ENCODE measurements around the gene HOOK1. TPM values are rescaled to one million over a fixed set of nuclear protein-coding genes. Genes with fewer than 3 reads are reported as not detected.

HOOK1 gene
- total RNA-seq, 1 experiment from 2014 or later, result 0.57 TPM

DNA sequence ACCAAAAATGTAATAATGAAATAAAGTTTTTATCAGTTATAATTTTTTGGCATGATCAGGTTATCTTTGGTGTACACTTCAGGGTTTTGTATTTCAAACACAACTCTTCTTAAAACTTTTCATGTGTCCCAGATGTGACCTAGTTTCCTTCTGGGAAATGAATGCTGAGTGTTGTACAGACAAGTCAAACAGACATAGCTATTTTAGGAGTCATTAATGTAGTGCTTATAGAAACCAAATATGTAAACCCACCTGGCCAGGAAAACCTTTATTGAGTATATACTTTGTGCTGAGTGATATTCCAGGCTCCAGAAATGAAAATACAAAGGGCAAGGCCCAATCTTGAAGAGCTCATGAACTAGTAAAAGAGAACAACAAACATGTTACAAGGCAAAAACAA is 25.9 kb upstream of the HOOK1 start:
- in situ Hi-C loops (cut with HindIII; ENCODE audit: low pct_unique_long_range_greater_than_20kb, low sequenced_read_pairs) (no loop called here), intact Hi-C loops (cut with micrococcal nuclease; ENCODE audit: unreplicated experiment) (no loop called here)

DNA sequence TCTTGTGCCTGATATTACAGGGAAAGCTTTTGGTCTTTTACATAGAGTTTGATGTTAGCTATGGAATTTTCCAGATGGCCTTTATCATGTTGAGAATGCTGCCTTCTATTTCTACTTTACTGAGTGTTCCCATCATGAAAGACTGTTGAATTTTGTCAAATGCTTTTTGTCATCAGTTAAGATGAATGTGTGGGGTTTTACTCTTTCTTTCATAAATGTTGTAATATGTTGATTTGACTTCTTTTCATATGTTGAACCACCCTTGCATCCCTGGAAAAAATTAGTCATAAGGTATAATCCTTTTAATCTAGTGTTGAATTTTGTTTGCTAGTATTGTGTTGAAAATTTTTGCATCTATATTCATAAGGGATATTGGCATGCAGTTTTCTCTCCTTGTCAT is 16.1 kb upstream of the HOOK1 start:
- in situ Hi-C loops (cut with HindIII; ENCODE audit: low pct_unique_long_range_greater_than_20kb, low sequenced_read_pairs), result no loop called here
- POLR2A ChIA-PET, result no interaction called here
- CTCF ChIA-PET, result no interaction called here
- no TSS peak for BruUV-seq (replicated peaks)
- TF ChIP-seq, protein P1, sequence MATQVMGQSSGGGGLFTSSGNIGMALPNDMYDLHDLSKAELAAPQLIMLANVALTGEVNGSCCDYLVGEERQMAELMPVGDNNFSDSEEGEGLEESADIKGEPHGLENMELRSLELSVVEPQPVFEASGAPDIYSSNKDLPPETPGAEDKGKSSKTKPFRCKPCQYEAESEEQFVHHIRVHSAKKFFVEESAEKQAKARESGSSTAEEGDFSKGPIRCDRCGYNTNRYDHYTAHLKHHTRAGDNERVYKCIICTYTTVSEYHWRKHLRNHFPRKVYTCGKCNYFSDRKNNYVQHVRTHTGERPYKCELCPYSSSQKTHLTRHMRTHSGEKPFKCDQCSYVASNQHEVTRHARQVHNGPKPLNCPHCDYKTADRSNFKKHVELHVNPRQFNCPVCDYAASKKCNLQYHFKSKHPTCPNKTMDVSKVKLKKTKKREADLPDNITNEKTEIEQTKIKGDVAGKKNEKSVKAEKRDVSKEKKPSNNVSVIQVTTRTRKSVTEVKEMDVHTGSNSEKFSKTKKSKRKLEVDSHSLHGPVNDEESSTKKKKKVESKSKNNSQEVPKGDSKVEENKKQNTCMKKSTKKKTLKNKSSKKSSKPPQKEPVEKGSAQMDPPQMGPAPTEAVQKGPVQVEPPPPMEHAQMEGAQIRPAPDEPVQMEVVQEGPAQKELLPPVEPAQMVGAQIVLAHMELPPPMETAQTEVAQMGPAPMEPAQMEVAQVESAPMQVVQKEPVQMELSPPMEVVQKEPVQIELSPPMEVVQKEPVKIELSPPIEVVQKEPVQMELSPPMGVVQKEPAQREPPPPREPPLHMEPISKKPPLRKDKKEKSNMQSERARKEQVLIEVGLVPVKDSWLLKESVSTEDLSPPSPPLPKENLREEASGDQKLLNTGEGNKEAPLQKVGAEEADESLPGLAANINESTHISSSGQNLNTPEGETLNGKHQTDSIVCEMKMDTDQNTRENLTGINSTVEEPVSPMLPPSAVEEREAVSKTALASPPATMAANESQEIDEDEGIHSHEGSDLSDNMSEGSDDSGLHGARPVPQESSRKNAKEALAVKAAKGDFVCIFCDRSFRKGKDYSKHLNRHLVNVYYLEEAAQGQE (IDR thresholded peaks at IDR 0.05; ENCODE audit: insufficient read depth in 1 of 2, low read depth in 2 of 2, low read length in 1 of 2), result no peak
- TF ChIP-seq SIN3A (IDR thresholded peaks at IDR 0.05; ENCODE audit: borderline replicate concordance, insufficient read depth, low read depth, low read length) (no peak), TCF7L2 (IDR thresholded peaks at IDR 0.05; ENCODE audit: low read depth, low read length) (no peak), POLR2AphosphoS5 (IDR thresholded peaks at IDR 0.05; ENCODE audit: low read depth, low read length) (no peak)
- TF ChIP-seq, protein P2, sequence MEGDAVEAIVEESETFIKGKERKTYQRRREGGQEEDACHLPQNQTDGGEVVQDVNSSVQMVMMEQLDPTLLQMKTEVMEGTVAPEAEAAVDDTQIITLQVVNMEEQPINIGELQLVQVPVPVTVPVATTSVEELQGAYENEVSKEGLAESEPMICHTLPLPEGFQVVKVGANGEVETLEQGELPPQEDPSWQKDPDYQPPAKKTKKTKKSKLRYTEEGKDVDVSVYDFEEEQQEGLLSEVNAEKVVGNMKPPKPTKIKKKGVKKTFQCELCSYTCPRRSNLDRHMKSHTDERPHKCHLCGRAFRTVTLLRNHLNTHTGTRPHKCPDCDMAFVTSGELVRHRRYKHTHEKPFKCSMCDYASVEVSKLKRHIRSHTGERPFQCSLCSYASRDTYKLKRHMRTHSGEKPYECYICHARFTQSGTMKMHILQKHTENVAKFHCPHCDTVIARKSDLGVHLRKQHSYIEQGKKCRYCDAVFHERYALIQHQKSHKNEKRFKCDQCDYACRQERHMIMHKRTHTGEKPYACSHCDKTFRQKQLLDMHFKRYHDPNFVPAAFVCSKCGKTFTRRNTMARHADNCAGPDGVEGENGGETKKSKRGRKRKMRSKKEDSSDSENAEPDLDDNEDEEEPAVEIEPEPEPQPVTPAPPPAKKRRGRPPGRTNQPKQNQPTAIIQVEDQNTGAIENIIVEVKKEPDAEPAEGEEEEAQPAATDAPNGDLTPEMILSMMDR (IDR thresholded peaks at IDR 0.05), result no peak
- intact Hi-C loops (cut with micrococcal nuclease; ENCODE audit: unreplicated experiment), result no loop called here
- no peak for DNase-seq (ENCODE audit: low read depth, low spot score)
- no peaks in the 10 kb centered on the region for H3K36me3 ChIP-seq (ENCODE audit: control insufficient read depth, insufficient read depth, low read length)
- H3K27me3 ChIP-seq (ENCODE audit: control insufficient read depth, insufficient read depth, low read length), result no peaks in the 10 kb centered on the region
- no peak for ATAC-seq
- H3K27ac ChIP-seq (ENCODE audit: low read length), result no peak overlapping the region
- no peaks in the 10 kb centered on the region for H3K9me3 ChIP-seq (ENCODE audit: control insufficient read depth, insufficient read depth, low read depth, low read length)
- no peaks in the 10 kb centered on the region for H3K4me1 ChIP-seq (ENCODE audit: control insufficient read depth, insufficient read depth, low read length)
- H3K4me3 ChIP-seq (ENCODE audit: low read depth in 2 of 2, low read length in 2 of 2), result no peak overlapping the region

More for the DNA sequence above, 25.9 kb upstream of the HOOK1 start:
- H3K27ac ChIP-seq (ENCODE audit: low read length), result no peak overlapping the region
- POLR2A ChIA-PET, result no interaction called here
- 0 out of 2 replicates have a peak, but pooled peaks cover 7% of the 10 kb centered on the region for H3K9me3 ChIP-seq (ENCODE audit: control insufficient read depth, insufficient read depth, low read depth, low read length)
- H3K27me3 ChIP-seq (ENCODE audit: control insufficient read depth, insufficient read depth, low read length), result no peaks in the 10 kb centered on the region
- no peaks in the 10 kb centered on the region for H3K4me1 ChIP-seq (ENCODE audit: control insufficient read depth, insufficient read depth, low read length)
- no peaks in the 10 kb centered on the region for H3K36me3 ChIP-seq (ENCODE audit: control insufficient read depth, insufficient read depth, low read length)
- BruUV-seq (replicated peaks), result no TSS peak
- DNase-seq (ENCODE audit: low read depth, low spot score) (no peak), ATAC-seq (no peak)
- CTCF ChIA-PET, result no interaction called here
- no peak overlapping the region for H3K4me3 ChIP-seq (ENCODE audit: low read depth in 2 of 2, low read length in 2 of 2)
- TF ChIP-seq SIN3A (IDR thresholded peaks at IDR 0.05; ENCODE audit: borderline replicate concordance, insufficient read depth, low read depth, low read length) (no peak), TCF7L2 (IDR thresholded peaks at IDR 0.05; ENCODE audit: low read depth, low read length) (no peak), POLR2AphosphoS5 (IDR thresholded peaks at IDR 0.05; ENCODE audit: low read depth, low read length) (no peak)
- TF ChIP-seq, protein P1 (IDR thresholded peaks at IDR 0.05; ENCODE audit: insufficient read depth in 1 of 2, low read depth in 2 of 2, low read length in 1 of 2), result no peak
- TF ChIP-seq, protein P2 (IDR thresholded peaks at IDR 0.05), result no peak
